RWPE1 (cell line): ENCODE measurements around the gene GPR137.
"Not testable (repeated sequence)": the region's sequence is repeated elsewhere in the genome, so short reads cannot be mapped to it uniquely, and the experiment has no call there.

Experiments used
- CTCF ChIA-PET: fragments of 350-600 bp; sonication (Branson Sonifier 250); formaldehyde crosslinking; extraction: SDS; loops from one replicate; lab custom pipeline; 2021; lab: Yijun Ruan, JAX
- POLR2A ChIA-PET: fragments of 400-600 bp; formaldehyde crosslinking; extraction: SDS; loops from one replicate; lab custom pipeline; 2020; ENCODE audit warnings: antibody characterized with exemption; ENCODE audit not compliant: low non-redundant PET; lab: Yijun Ruan, JAX
- DNase-seq: peaks from one replicate; pipeline ENCODE4 v3.0.0; 2012; ENCODE audit warnings: low spot score
- H3K27ac ChIP-seq: fragments of 450-650 bp; 2 replicates; pipeline ENCODE4 v1.5.1; 2017
- TF ChIP-seq, protein P1 (sequence below): fragments of 450-650 bp; conservative IDR thresholded peaks from 2 replicates; pipeline ENCODE4 v1.5.1; 2017; ENCODE audit warnings: low read depth, mild to moderate bottlenecking

The GPR137 gene

DNA sequence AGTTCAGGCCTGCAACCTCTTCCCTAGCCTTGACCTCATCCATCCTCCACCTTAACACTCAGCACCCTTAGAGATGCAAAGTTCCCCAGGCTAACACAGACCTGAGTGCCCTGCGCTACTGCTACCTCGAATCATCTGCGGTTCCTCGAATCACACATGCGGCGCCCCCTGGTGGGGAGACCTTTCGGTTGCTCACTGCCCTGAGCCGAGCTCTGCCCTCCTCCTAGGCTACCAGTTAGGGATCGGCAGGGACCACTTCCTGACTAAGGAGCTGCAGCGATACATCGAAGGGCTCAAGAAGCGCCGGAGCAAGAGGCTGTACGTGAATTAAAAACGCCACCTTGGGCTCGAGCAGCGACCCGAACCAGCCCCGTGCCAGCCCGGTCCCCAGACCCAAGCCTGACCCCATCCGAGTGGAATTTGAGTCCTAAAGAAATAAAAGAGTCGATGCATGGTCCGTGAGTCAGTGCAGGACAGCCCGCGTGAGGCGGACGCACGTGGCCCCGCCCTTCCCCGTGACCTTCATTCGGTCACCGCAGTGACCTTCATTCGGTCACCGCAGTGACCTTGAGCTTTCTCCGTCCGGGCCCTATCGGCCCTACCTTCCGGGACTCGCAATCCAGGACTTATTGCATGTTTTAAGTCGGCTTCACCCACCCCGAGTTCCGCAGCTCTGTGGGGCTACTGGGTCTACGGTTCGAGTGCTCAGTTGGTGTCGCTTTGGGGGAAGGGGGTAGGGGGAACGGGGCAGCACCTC is 18.8 kb downstream of the GPR137 start:
- DNase-seq: peak; percentile 66
- TF ChIP-seq, protein P1, sequence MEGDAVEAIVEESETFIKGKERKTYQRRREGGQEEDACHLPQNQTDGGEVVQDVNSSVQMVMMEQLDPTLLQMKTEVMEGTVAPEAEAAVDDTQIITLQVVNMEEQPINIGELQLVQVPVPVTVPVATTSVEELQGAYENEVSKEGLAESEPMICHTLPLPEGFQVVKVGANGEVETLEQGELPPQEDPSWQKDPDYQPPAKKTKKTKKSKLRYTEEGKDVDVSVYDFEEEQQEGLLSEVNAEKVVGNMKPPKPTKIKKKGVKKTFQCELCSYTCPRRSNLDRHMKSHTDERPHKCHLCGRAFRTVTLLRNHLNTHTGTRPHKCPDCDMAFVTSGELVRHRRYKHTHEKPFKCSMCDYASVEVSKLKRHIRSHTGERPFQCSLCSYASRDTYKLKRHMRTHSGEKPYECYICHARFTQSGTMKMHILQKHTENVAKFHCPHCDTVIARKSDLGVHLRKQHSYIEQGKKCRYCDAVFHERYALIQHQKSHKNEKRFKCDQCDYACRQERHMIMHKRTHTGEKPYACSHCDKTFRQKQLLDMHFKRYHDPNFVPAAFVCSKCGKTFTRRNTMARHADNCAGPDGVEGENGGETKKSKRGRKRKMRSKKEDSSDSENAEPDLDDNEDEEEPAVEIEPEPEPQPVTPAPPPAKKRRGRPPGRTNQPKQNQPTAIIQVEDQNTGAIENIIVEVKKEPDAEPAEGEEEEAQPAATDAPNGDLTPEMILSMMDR: peak; percentile 85
- POLR2A ChIA-PET: interaction anchor here (0.5 to 2.0 kb wide), 3 partner anchors 13 to 85 kb away, joined by 3 to 9 read pairs (median 3); partner anchors contain the start of genes PRDX5 and TRMT112
- peak overlapping the region; percentile 100 for H3K27ac ChIP-seq
- CTCF ChIA-PET: interaction anchor here (0.6 to 1.3 kb wide), 9 partner anchors 9 to 118 kb away, joined by 3 to 5 read pairs (median 4); partner anchors contain the start of genes PLCB3 and STIP1

DNA sequence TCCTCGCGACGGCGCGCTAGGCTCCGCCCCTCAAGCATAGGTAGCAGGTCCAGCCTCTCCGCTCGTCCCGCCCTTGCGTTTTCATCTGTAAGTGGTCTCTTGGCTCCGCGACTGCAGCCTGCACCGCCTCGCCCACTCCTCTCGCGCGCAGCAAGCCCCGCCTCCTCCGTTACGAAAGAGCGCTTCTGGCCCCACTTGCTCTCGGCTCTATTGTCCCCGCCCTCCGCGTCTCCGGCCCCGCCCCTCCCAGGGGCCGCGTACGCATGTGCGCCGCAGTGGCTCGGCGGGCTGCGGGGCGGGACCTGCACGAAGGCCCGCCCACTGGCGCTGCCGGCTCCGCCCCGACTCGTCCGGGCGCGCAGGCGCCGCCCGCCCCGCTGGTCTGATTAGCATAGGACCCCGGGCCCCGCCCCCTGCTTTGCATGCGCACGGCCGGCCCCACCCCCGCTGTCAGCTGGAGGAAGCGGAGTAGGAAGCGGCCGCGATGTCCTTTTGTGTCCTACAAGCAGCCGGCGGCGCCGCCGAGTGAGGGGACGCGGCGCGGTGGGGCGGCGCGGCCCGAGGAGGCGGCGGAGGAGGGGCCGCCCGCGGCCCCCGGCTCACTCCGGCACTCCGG is 19.5 kb downstream of the GPR137 start, which contains the start of gene ESRRA:
TSS of gene ESRRA (plus strand) at position 450 of the 616 bp plus-strand sequence. CDS start 1,656 bp downstream, outside the sequence.
- peak; percentile 98 for DNase-seq
- CTCF ChIA-PET: interaction anchor here (0.6 to 1.3 kb wide), 5 partner anchors 16 to 101 kb away, joined by 3 to 5 read pairs (median 4); no protein-coding TSS in a partner anchor
- H3K27ac ChIP-seq: peak within 1 kb of the TSS; percentile 100
- POLR2A ChIA-PET: interaction anchor here (0.5 to 2.0 kb wide), 2 partner anchors 13 to 84 kb away, joined by 3 to 9 read pairs; partner anchors contain the start of genes PRDX5 and TRMT112
- TF ChIP-seq, protein P1: no peak

GRCh38 chr11:64305691-64306562 is 20.3 kb downstream of the GPR137 start:
- POLR2A ChIA-PET: interaction anchor here (2.0 kb wide), 1 partner anchor 12 kb away, joined by 9 read pairs; the partner anchor contains the start of genes PRDX5 and TRMT112
- no peak for DNase-seq
- TF ChIP-seq, protein P1: peak; percentile 50
- peak overlapping the region; percentile 100 for H3K27ac ChIP-seq
- CTCF ChIA-PET: interaction anchor here (0.6 to 0.9 kb wide), 7 partner anchors 24 to 117 kb away, joined by 3 to 6 read pairs (median 4); no protein-coding TSS in a partner anchor

- CTCF ChIA-PET: interaction anchor here (0.6 to 0.9 kb wide), 5 partner anchors 26 to 116 kb away, joined by 3 to 6 read pairs (median 3); no protein-coding TSS in a partner anchor
- TF ChIP-seq, protein P1: no peak
- peak overlapping the region; percentile 100 for H3K27ac ChIP-seq
- DNase-seq: no peak
- POLR2A ChIA-PET: interaction anchor here (1.1 kb wide), 1 partner anchor 35 kb away, joined by 3 read pairs; no protein-coding TSS in a partner anchor
Observed at GRCh38 chr11:64306563-64306875, 20.9 kb downstream of the GPR137 start.

- peak overlapping the region; percentile 100 for H3K27ac ChIP-seq
- ChIA-PET POLR2A (interaction anchor here (0.6 to 1.1 kb wide), 2 partner anchors 35 to 122 kb away, joined by 3 to 8 read pairs; no protein-coding TSS in a partner anchor), CTCF (interaction anchor here (0.6 to 0.9 kb wide), 5 partner anchors 25 to 116 kb away, joined by 3 to 6 read pairs (median 4); no protein-coding TSS in a partner anchor)
- no peak for DNase-seq
- TF ChIP-seq, protein P1: no peak
Observed at GRCh38 chr11:64306876-64307622, 21.4 kb downstream of the GPR137 start.

- ChIA-PET CTCF (interaction anchor here (0.7 kb wide), 1 partner anchor 41 kb away, joined by 4 read pairs; no protein-coding TSS in a partner anchor), POLR2A (interaction anchor here (0.6 to 1.1 kb wide), 2 partner anchors 36 to 123 kb away, joined by 3 to 8 read pairs; no protein-coding TSS in a partner anchor)
- H3K27ac ChIP-seq: peak overlapping the region; percentile 100
- DNase-seq: not testable (repeated sequence)
Observed at GRCh38 chr11:64307795-64308194, 22.1 kb downstream of the GPR137 start.
